Measurements from ENCODE around the gene CAPN8. TPM values are rescaled to one million over a fixed set of nuclear protein-coding genes. Genes with fewer than 3 reads are reported as not detected.

Gene CAPN8
- total RNA-seq, 2 donors from 2014 or later, result 0.44 TPM; not detected in 1

- no peak overlapping the region for H3K9ac ChIP-seq (ENCODE audit: extremely low read depth, low read length, poor library complexity, severe bottlenecking)
- Mint-ChIP-seq H3K27ac (no peak overlapping the region), H3K36me3 (ENCODE audit: low read depth) (no peaks in the 10 kb centered on the region), H3K9me3 (peaks cover 5% of the 10 kb centered on the region), H3K4me1 (peaks cover 16% of the 10 kb centered on the region), H3K27me3 (ENCODE audit: insufficient read depth) (peaks cover 8% of the 10 kb centered on the region), H3K4me3 (no peak overlapping the region)
- WGBS, 2 experiments (ENCODE audit: insufficient coverage in 1 of 2, insufficient read length in 1 of 2), result 91% methylated on average over 3 of the region's 3 CpGs; no CpG with 5 or more reads in 1 of the 2 experiments
- no peak overlapping the region for H3K27ac ChIP-seq (ENCODE audit: low read depth, low read length)
- H3K36me3 ChIP-seq (ENCODE audit: control insufficient read depth, insufficient read depth, low read length), result no peaks in the 10 kb centered on the region
- H3K27me3 ChIP-seq (ENCODE audit: control insufficient read depth, insufficient read depth, low read length, poor library complexity, severe bottlenecking), result no peaks in the 10 kb centered on the region
- no peak for DNase-seq
- no peak for TF ChIP-seq CTCF (conservative IDR thresholded peaks at IDR 0.05)
- peaks cover under 1% of the 10 kb centered on the region for H3K9me3 ChIP-seq (ENCODE audit: control insufficient read depth, low read length)
- no peaks in the 10 kb centered on the region for H3K4me1 ChIP-seq (ENCODE audit: control insufficient read depth, insufficient read depth, low read length)
- no peak overlapping the region for H3K4me3 ChIP-seq (ENCODE audit: low read length)
Measured at GRCh38 chr1:223629126-223629457, 36.4 kb downstream of the CAPN8 start.

- DNase-seq, result peak; percentile 87
- H3K9ac ChIP-seq (ENCODE audit: extremely low read depth, low read length, poor library complexity, severe bottlenecking), result no peak overlapping the region
- H3K9me3 ChIP-seq (ENCODE audit: control insufficient read depth, low read length), result no peaks in the 10 kb centered on the region
- no peaks in the 10 kb centered on the region for H3K36me3 Mint-ChIP-seq (ENCODE audit: low read depth)
- H3K4me3 Mint-ChIP-seq, result no peak overlapping the region
- no peaks in the 10 kb centered on the region for H3K4me1 ChIP-seq (ENCODE audit: control insufficient read depth, insufficient read depth, low read length)
- H3K9me3 Mint-ChIP-seq, result no peaks in the 10 kb centered on the region
- no peak overlapping the region for H3K27ac Mint-ChIP-seq
- 79 to 92% methylated on average over 5 to 13 of the region's 13 CpGs for WGBS, 2 experiments (ENCODE audit: insufficient coverage in 1 of 2, insufficient read length in 1 of 2)
- H3K27me3 Mint-ChIP-seq (ENCODE audit: insufficient read depth), result peaks cover 3% of the 10 kb centered on the region
- H3K27ac ChIP-seq (ENCODE audit: low read depth, low read length), result no peak overlapping the region
- peak; percentile 85 for TF ChIP-seq CTCF (conservative IDR thresholded peaks at IDR 0.05)
- no peak overlapping the region for H3K4me3 ChIP-seq (ENCODE audit: low read length)
- H3K27me3 ChIP-seq (ENCODE audit: control insufficient read depth, insufficient read depth, low read length, poor library complexity, severe bottlenecking), result no peaks in the 10 kb centered on the region
- H3K36me3 ChIP-seq (ENCODE audit: control insufficient read depth, insufficient read depth, low read length), result no peaks in the 10 kb centered on the region
- H3K4me1 Mint-ChIP-seq, result peaks cover 16% of the 10 kb centered on the region
Measured at GRCh38 chr1:223628233-223629125, 37.0 kb downstream of the CAPN8 start.

GRCh38 chr1:223622132-223622842 lies 43.2 kb downstream of the CAPN8 start:
- H3K9ac ChIP-seq (ENCODE audit: extremely low read depth, low read length, poor library complexity, severe bottlenecking), result no peak overlapping the region
- no peak for DNase-seq
- Mint-ChIP-seq H3K4me3 (no peak overlapping the region), H3K36me3 (ENCODE audit: low read depth) (no peaks in the 10 kb centered on the region), H3K9me3 (no peaks in the 10 kb centered on the region), H3K27ac (no peak overlapping the region), H3K27me3 (ENCODE audit: insufficient read depth) (no peaks in the 10 kb centered on the region), H3K4me1 (peaks cover 24% of the 10 kb centered on the region)
- H3K36me3 ChIP-seq (ENCODE audit: control insufficient read depth, insufficient read depth, low read length), result no peaks in the 10 kb centered on the region
- H3K4me1 ChIP-seq (ENCODE audit: control insufficient read depth, insufficient read depth, low read length), result peaks cover 5% of the 10 kb centered on the region
- peak overlapping the region; percentile 47 for H3K27ac ChIP-seq (ENCODE audit: low read depth, low read length)
- no peak overlapping the region for H3K4me3 ChIP-seq (ENCODE audit: low read length)
- WGBS, 2 experiments (ENCODE audit: insufficient coverage in 1 of 2, insufficient read length in 1 of 2), result 73 to 89% methylated on average over 13 to 17 of the region's 17 CpGs
- no peak for TF ChIP-seq CTCF (conservative IDR thresholded peaks at IDR 0.05)
- H3K27me3 ChIP-seq (ENCODE audit: control insufficient read depth, insufficient read depth, low read length, poor library complexity, severe bottlenecking), result no peaks in the 10 kb centered on the region
- no peaks in the 10 kb centered on the region for H3K9me3 ChIP-seq (ENCODE audit: control insufficient read depth, low read length)

Data from endodermal cell (in vitro differentiated cells).